ENCODE data around the gene TRAM2.

GRCh38 chr6:52493669-52494068 lies 83.2 kb downstream of the TRAM2 start:
- TF ChIP-seq POLR2AphosphoS5 (IDR thresholded peaks at IDR 0.05), result no peak
- TF ChIP-seq CTCF (IDR thresholded peaks at IDR 0.05), result no peak
- TF ChIP-seq POLR2A (IDR thresholded peaks at IDR 0.05; ENCODE audit: low read depth), result no peak
- no peak for TF ChIP-seq EP300 (IDR thresholded peaks at IDR 0.05)
